HT-29 (cell line): ENCODE data around the gene MED12. TPM values are rescaled to one million over a fixed set of nuclear protein-coding genes. Genes with fewer than 3 reads are reported as not detected.

Source experiments
- DNase-seq: peaks from one replicate; pipeline ENCODE4 v3.0.0-alpha.2; 2015; ENCODE audit warnings: low spot score
- total RNA-seq: library from RNA; depleted of rRNA; stranded (reverse); fragments of >200 nt; shearing (Covaris generic); gene quantifications from 2 replicates; pipeline ENCODE4 v1.2.3, GENCODE V29; 2014

Gene MED12
- total RNA-seq, 1 experiment from 2014 or later: 36.2 TPM

- no peak for DNase-seq
These were observed 11.2 kb upstream of the MED12 start for GRCh38 chrX:71107245-71107644.

- no peak for DNase-seq
These were observed 10.5 kb upstream of the MED12 start for GRCh38 chrX:71107762-71108360.

- no peak for DNase-seq
These were observed 9.3 kb upstream of the MED12 start for GRCh38 chrX:71109051-71109450.

GRCh38 chrX:71111141-71111843 lies 7.1 kb upstream of the MED12 start, which contains the start of gene IL2RG:
TSS of gene IL2RG (minus strand) at chrX:71111577. CDS start at chrX:71111539, 38 bp downstream.
- DNase-seq: no peak

GRCh38 chrX:71111921-71112431 lies 6.4 kb upstream of the MED12 start:
- DNase-seq: no peak

GRCh38 chrX:71117358-71117757 lies 1.0 kb upstream of the MED12 start:
- no peak for DNase-seq

- no peak for DNase-seq
These were observed 664 bp downstream of the MED12 start for GRCh38 chrX:71118985-71119535.

- DNase-seq: no peak
These were observed 9.9 kb downstream of the MED12 start for GRCh38 chrX:71128166-71128833.

- peak; percentile 85 for DNase-seq
These were observed 10.7 kb downstream of the MED12 start for GRCh38 chrX:71128915-71129765.

GRCh38 chrX:71131510-71131909 lies 13.1 kb downstream of the MED12 start:
- DNase-seq: no peak

GRCh38 chrX:71140440-71140839 lies 22.0 kb downstream of the MED12 start:
- no peak for DNase-seq

- no peak for DNase-seq
These were observed 25.1 kb downstream of the MED12 start for GRCh38 chrX:71143508-71143907.

- no peak for DNase-seq
These were observed 26.3 kb downstream of the MED12 start, which contains the start of gene NLGN3 for GRCh38 chrX:71144651-71145050. TSS of gene NLGN3 (plus strand) at chrX:71144841. CDS start at chrX:71147750, 2,909 bp downstream.

- DNase-seq: no peak
These were observed 29.3 kb downstream of the MED12 start for GRCh38 chrX:71147496-71148277.

GRCh38 chrX:71148278-71148663 lies 29.9 kb downstream of the MED12 start:
- DNase-seq: no peak

GRCh38 chrX:71151366-71151765 lies 33.0 kb downstream of the MED12 start:
- no peak for DNase-seq

- DNase-seq: no peak
These were observed 35.8 kb downstream of the MED12 start for GRCh38 chrX:71154196-71154595.

GRCh38 chrX:71154641-71155040 lies 36.2 kb downstream of the MED12 start:
- no peak for DNase-seq

GRCh38 chrX:71158603-71159002 lies 40.2 kb downstream of the MED12 start:
- DNase-seq: no peak

- DNase-seq: no peak
These were observed 40.9 kb downstream of the MED12 start for GRCh38 chrX:71159335-71159734.
